CD4-positive, alpha-beta T cell (primary cell): Measurements from ENCODE around the gene SLC38A10. TPM values are rescaled to one million over a fixed set of nuclear protein-coding genes. Genes with fewer than 3 reads are reported as not detected.

ENCODE experiments used
- ATAC-seq: fragments of 200-7000 bp; cut with Tn5 transposase; one replicate; pipeline ENCODE4 v1.10.0; 2022; ENCODE audit warnings: mild to moderate bottlenecking; ENCODE audit not compliant: poor library complexity
- CTCF ChIA-PET: fragments of 350-600 bp; sonication (Branson Sonifier 250); formaldehyde crosslinking; loops from one replicate; lab custom pipeline; 2021; ENCODE audit warnings: antibody characterized with exemption, inconsistent platforms; lab: Charles Lee
- POLR2A ChIA-PET: fragments of 350-600 bp; sonication (Branson Sonifier 250); formaldehyde crosslinking; loops from one replicate; lab custom pipeline; 2021; ENCODE audit warnings: antibody characterized with exemption, inconsistent platforms; lab: Charles Lee
- DNase-seq, 14 experiments: peaks; one replicate each; pipeline ENCODE4 v3.0.0-alpha.2; 2013 to 2020; ENCODE audit warnings: mixed read lengths in 2 of 14
- H3K27ac ChIP-seq, 2 donors: one replicate each; pipeline versions ENCODE4 v1.5.1 to v1.7.0; 2013; ENCODE audit warnings: low read length in 2 of 2, low read depth in 1 of 2, mild to moderate bottlenecking in 1 of 2
- H3K27me3 ChIP-seq, 2 experiments: 1 replicate in 1 of 2; 2 replicates in 1 of 2; pipeline versions ENCODE4 v1.6.1 to v1.7.0; 2013; ENCODE audit warnings: low read length in 2 of 2, control low read depth in 1 of 2, mild to moderate bottlenecking in 1 of 2, moderate library complexity in 1 of 2; ENCODE audit not compliant: insufficient read depth in 2 of 2, control insufficient read depth in 1 of 2
- H3K36me3 ChIP-seq: one replicate; pipeline ENCODE4 v1.6.1; 2013; ENCODE audit warnings: low read length, control low read depth; ENCODE audit not compliant: insufficient read depth
- H3K4me1 ChIP-seq: one replicate; pipeline ENCODE4 v1.6.1; 2013; ENCODE audit warnings: low read length, control low read depth; ENCODE audit not compliant: insufficient read depth
- H3K4me3 ChIP-seq: one replicate; pipeline ENCODE4 v1.5.1; 2013; ENCODE audit warnings: mild to moderate bottlenecking, low read length, moderate library complexity
- H3K9me3 ChIP-seq, 2 experiments: 1 replicate in 1 of 2; 2 replicates in 1 of 2; pipeline versions ENCODE4 v1.6.1 to v1.7.0; 2013; ENCODE audit warnings: low read length in 2 of 2, mild to moderate bottlenecking in 2 of 2, control low read depth in 1 of 2, moderate library complexity in 1 of 2; ENCODE audit not compliant: control insufficient read depth in 1 of 2, insufficient read depth in 1 of 2
- H3K27ac Mint-ChIP-seq: one replicate; pipeline ENCODE4 v1.8.0; 2020; ENCODE audit warnings: mixed read lengths
- H3K27me3 Mint-ChIP-seq: one replicate; pipeline ENCODE4 v1.8.0; 2021; ENCODE audit warnings: mixed read lengths
- H3K36me3 Mint-ChIP-seq: one replicate; pipeline ENCODE4 v1.8.0; 2021; ENCODE audit warnings: low read depth, mixed read lengths
- H3K4me1 Mint-ChIP-seq: one replicate; pipeline ENCODE4 v1.8.0; 2021; ENCODE audit warnings: low read depth, mixed read lengths
- H3K4me3 Mint-ChIP-seq: one replicate; pipeline ENCODE4 v1.8.0; 2020; ENCODE audit warnings: mild to moderate bottlenecking, mixed read lengths
- H3K9me3 Mint-ChIP-seq: one replicate; pipeline ENCODE4 v1.8.0; 2020; ENCODE audit warnings: mixed read lengths
- CTCF ChIP-seq: fragments of 200-600 bp; IDR thresholded peaks from one replicate; pipeline ENCODE4 v1.8.0; 2022; ENCODE audit warnings: antibody characterized with exemption, mild to moderate bottlenecking
- intact Hi-C, 2 experiments: fragments of 100-400 bp; cut with DNase I in 1 of 2; cut with micrococcal nuclease in 1 of 2; formaldehyde crosslinking; loops; one replicate each; pipeline versions ENCODE4 v1.15.1 to v1.9.0; 2023 to 2025; cut with DNase I, micrococcal nuclease
- total RNA-seq, 174 experiments: library from RNA in 2 of 174; stranded (reverse) in 2 of 174; gene quantifications; one replicate each; pipeline ENCODE4 v1.2.3 and lab custom pipeline; 2021 to 2026

Gene SLC38A10
- total RNA-seq, 2 experiments from 2014 or later = 22.8 to 26.4 TPM

GRCh38 chr17:81223762-81224130, 71.4 kb downstream of the SLC38A10 start:
- POLR2A ChIA-PET = no interaction called here
- Histone ChIP-seq H3K9me3 (no peaks in the 10 kb centered on the region), H3K4me3 (peak overlapping the region; percentile 51), H3K36me3 (peaks cover 5% of the 10 kb centered on the region), H3K27ac (no peak overlapping the region), H3K4me1 (peaks cover 25% of the 10 kb centered on the region), H3K27me3 (no peaks in the 10 kb centered on the region)
- TF ChIP-seq CTCF = no peak
- CTCF ChIA-PET = no interaction called here
- Mint-ChIP-seq H3K4me3 (peak overlapping the region; percentile 83), H3K4me1 (peaks cover 25% of the 10 kb centered on the region), H3K27me3 (no peaks in the 10 kb centered on the region), H3K27ac (no peak overlapping the region), H3K9me3 (no peaks in the 10 kb centered on the region), H3K36me3 (peaks cover 10% of the 10 kb centered on the region)
- DNase-seq (peak in 3 of 14 experiments; percentile 19 to 46 (median 45)), ATAC-seq (no peak)
- intact Hi-C loops = loop anchor here (1.0 to 2.0 kb wide), 6 partner anchors 16 to 261 kb away; partner anchors contain the start of genes NDUFAF8 (in 2 of the 2), TEPSIN (in 2 of the 2), BAIAP2 (in 1 of the 2) and SLC38A10 (in 1 of the 2)

- ATAC-seq (peak; percentile 95), DNase-seq (peak; percentile 97 to 100 (median 100))
- Histone ChIP-seq H3K27me3 (no peaks in the 10 kb centered on the region), H3K4me3 (peak within 1 kb of the TSS; percentile 65), H3K4me1 (peaks cover 25% of the 10 kb centered on the region), H3K9me3 (no peaks in the 10 kb centered on the region), H3K27ac (no peak within 1 kb of the TSS), H3K36me3 (peaks cover 5% of the 10 kb centered on the region)
- intact Hi-C loops = loop anchor here (1.0 to 2.0 kb wide), 6 partner anchors 16 to 261 kb away; partner anchors contain the start of genes NDUFAF8 (in 2 of the 2), TEPSIN (in 2 of the 2), BAIAP2 (in 1 of the 2) and SLC38A10 (in 1 of the 2)
- Mint-ChIP-seq H3K4me3 (peak within 1 kb of the TSS; percentile 87), H3K4me1 (peaks cover 23% of the 10 kb centered on the region), H3K36me3 (peaks cover 6% of the 10 kb centered on the region), H3K27ac (no peak within 1 kb of the TSS), H3K9me3 (no peaks in the 10 kb centered on the region), H3K27me3 (no peaks in the 10 kb centered on the region)
- POLR2A ChIA-PET = interaction anchor here (0.7 to 1.3 kb wide), 10 partner anchors 10 to 769 kb away, joined by 3 to 42 read pairs (median 4); partner anchors contain the start of genes ACTG1, FAAP100, NDUFAF8 and TEPSIN
- no peak for TF ChIP-seq CTCF
- CTCF ChIA-PET = interaction anchor here (0.7 kb wide), 1 partner anchor 122 kb away, joined by 3 read pairs; no protein-coding TSS in a partner anchor
Measured at GRCh38 chr17:81222906-81223761, 72.0 kb downstream of the SLC38A10 start, which contains the start of gene CEP131. Gene CEP131, minus strand, starts transcription at chr17:81222965. Its CDS starts 2,909 bp downstream, at chr17:81220056.

DNA sequence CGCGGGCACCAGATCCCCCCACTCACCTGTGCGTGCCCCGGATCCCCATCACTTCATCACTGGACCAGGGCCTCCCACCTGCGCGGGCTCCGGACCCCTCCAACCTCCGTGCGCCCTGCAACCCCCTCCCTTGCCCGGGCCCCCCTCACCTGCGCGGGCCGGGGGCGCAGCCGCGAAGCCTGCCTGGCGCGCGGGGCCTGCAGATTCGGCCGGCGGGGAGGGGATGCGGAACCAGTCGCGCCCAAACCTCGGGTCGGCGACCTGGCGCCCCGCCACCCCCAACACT, 72.5 kb downstream of the SLC38A10 start:
- H3K4me3 ChIP-seq = peak overlapping the region; percentile 65
- no peak overlapping the region for H3K27ac Mint-ChIP-seq

More for the DNA sequence above, 72.5 kb downstream of the SLC38A10 start:
- Mint-ChIP-seq H3K4me3 (peak overlapping the region; percentile 87), H3K9me3 (no peaks in the 10 kb centered on the region), H3K27me3 (no peaks in the 10 kb centered on the region), H3K4me1 (peaks cover 18% of the 10 kb centered on the region), H3K36me3 (peaks cover 3% of the 10 kb centered on the region)
- ATAC-seq (no peak), DNase-seq (no peak)
- CTCF ChIA-PET = interaction anchor here (0.7 kb wide), 1 partner anchor 121 kb away, joined by 3 read pairs; no protein-coding TSS in a partner anchor
- peaks cover 25% of the 10 kb centered on the region for H3K4me1 ChIP-seq
- no peak overlapping the region for H3K27ac ChIP-seq
- POLR2A ChIA-PET = interaction anchor here (0.7 to 1.3 kb wide), 8 partner anchors 11 to 768 kb away, joined by 3 to 42 read pairs (median 4); partner anchors contain the start of genes ACTG1, FAAP100, NDUFAF8 and TEPSIN
- peaks cover 5% of the 10 kb centered on the region for H3K36me3 ChIP-seq
- no peaks in the 10 kb centered on the region for H3K9me3 ChIP-seq
- H3K27me3 ChIP-seq = no peaks in the 10 kb centered on the region
- TF ChIP-seq CTCF = no peak
- intact Hi-C loops = loop anchor here in 1 of 2 experiments (2.0 kb wide), 3 partner anchors 72 to 188 kb away; partner anchors contain the start of genes BAIAP2 and SLC38A10
